ENCODE results near the gene SMCHD1.

SMCHD1 gene

DNA sequence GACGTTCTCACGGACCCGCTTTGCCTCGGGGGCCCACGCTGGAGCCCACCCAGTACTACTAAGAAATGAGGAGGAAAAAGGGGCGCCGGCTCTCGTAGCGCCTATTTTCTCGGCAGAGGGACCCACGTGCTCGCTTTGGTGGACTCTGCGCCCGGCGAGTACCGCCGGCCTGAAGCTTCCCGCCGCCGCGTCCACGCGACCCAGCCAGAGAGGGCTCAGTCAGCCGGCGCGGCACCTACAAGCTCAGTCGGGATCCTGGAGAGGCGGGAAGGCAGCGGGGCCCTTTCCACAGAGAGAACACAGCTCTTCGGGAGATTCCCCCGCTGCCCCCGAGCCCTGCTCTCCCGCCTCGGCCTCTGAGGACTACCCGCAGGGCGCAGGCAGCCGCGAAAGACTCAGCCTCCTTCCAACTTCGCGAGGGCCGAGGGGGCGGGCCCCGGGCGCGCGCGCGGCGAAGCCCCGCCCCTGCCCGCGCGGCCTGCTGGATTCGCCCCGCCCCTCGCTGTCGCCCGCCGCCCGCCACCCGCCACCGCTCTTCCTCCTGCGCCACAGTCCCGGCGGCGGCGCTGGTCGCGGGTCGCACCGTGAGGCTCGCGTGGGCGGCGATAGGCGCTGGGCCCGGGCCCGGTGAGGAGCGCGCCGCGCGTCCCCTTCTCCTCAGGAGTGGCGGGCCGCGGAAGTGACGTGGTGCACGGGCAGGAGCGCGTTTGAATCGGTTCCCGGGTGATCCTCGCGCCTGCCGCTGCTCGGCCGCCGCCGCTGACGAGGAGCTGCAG lies at the start of gene SMCHD1:
SMCHD1 (plus strand) TSS at position 549 of the 776 bp plus-strand sequence. CDS start 350 bp downstream, outside the sequence.
- no peak for DNase-seq (ENCODE audit: low read depth)

DNA sequence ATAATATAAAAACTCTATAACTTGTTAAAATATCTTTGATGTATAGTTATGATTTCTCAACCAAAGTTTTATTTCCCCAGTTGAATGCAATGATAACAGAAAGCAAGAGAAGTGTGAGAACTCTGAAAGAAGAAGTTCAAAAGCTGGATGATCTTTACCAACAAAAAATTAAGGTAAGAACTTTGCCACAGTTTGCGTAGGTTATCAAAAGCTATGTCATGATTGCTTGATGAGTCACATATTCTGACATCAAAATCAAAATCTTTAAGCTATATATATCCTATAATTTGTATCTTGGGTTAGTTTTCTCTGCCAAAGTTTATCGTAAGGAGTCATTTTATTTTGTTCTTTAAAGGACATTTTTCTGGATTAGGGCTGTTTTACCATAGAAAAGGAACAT lies 49.2 kb upstream of the SMCHD1 start:
- no peak for DNase-seq (ENCODE audit: low read depth)

DNA sequence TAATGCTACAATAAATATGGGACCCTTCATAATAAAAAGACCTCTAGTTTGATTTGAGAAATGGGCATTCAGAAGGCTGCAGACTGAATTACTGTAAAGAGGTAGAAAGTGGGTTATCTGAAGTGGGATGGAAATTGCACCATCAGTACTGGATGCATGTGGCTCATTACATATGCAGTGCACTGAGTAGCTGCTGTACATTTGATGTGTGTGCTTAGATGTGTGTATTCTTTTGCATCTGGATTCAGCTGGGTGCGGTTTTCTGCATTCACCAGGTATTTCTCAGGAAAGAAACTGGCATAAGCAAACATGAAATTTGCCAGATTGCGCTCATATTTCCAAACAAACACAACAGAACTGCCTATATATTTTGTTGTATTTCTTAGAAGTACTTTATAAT lies 45.9 kb upstream of the SMCHD1 start:
- no peak for DNase-seq (ENCODE audit: low read depth)

DNA sequence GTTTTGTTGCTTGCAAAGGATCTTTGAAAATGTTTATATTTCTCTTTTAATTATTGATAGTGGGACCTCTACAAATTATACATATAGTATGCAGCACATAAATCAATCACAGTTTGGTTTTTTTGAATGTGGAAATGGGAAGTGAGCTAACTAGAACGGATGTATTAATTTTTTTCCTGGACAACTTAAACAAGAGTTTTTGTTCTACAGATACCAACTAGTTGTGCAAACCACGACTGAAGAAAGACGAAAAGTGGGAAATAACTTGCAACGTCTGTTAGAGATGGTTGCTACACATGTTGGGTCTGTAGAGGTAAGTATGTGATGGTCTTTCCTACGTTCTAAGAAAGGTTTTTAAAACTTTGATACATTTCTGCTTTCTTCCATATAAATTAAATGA lies 45.0 kb upstream of the SMCHD1 start:
- DNase-seq (ENCODE audit: low read depth) = no peak

DNA sequence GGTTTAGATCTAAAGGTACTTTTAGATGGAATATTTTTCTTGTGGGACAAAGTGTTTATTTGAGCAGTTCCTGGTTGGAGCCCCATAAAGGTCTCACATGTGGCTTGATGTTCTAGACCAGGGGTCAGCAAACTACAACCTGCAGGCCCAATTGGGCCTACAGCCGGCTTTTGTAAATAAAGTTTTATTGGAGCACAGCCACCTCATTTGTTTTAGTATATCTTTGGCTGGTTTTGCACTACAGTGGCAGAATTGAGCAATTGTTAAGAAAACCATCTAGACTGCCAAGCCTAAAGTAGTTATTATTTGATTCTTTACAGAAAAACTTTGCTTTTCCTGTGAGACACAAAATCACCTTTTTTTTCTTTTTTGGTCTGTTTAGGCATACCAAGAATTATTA lies 42.5 kb upstream of the SMCHD1 start:
- DNase-seq (ENCODE audit: low read depth) = no peak

- DNase-seq (ENCODE audit: low read depth) = no peak
These were observed 38.0 kb upstream of the SMCHD1 start for GRCh38 chr18:2617401-2617998.

- DNase-seq (ENCODE audit: low read depth) = no peak
These were observed 37.5 kb upstream of the SMCHD1 start for GRCh38 chr18:2618009-2618408.

DNA sequence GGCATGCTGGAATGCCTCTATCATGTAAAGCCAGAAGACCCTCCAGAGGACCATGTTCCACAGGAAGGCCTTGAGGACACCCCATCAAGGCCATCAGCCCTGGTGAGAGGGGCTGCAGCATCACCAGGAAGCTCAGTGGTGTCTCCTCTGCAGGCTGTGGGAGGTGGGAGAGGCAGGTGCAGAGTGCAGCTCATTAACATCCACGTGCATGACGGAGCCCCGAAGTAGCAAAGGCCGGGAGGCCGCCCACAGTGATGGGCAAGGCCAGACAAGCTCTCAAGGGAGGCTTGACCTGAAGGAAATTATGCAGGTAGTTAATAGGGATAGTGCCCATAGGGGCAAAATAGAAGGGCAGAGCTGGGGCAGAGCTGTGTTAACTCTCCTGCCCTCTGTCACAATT lies 30.3 kb upstream of the SMCHD1 start:
- no peak for DNase-seq (ENCODE audit: low read depth)

DNA sequence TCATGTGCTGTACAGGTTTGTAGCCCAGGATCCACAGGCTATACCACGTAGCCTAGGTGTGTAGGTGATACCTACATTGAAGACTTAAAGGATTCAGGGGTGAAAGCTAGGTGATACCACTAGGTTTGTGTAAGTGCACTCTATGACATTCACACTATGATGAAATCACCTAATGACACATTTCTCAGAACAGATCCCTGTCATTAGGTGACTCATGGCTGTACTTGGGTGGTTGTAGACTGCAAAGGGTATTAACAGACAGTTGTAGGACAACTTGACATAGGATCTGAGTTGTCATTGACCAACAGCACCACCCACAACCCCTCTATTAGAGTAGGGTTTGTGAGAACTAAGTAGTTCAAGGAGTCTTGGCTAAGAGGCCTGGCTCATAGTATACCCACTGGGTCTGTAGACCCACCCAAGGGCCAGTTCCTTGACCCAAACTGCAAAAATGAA lies 27.7 kb upstream of the SMCHD1 start:
- no peak for DNase-seq (ENCODE audit: low read depth)

DNA sequence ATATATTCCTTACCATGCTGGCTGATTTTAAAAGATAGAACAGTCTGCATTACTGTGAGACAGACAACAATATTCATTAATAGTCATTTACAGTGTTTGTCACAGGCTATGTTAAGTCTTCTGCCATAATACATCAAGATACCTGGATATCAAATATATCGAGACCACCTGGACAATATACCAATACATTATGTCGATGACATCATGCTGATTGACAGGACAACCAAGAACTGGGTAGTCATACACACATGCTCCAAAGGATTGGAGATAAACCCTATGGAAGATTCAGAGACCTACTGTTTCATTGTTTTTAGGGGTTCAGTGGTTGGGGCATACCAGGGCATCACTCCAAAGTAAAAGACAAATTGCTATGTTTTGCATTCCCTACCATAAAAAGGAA lies 26.5 kb upstream of the SMCHD1 start:
- no peak for DNase-seq (ENCODE audit: low read depth)

DNA sequence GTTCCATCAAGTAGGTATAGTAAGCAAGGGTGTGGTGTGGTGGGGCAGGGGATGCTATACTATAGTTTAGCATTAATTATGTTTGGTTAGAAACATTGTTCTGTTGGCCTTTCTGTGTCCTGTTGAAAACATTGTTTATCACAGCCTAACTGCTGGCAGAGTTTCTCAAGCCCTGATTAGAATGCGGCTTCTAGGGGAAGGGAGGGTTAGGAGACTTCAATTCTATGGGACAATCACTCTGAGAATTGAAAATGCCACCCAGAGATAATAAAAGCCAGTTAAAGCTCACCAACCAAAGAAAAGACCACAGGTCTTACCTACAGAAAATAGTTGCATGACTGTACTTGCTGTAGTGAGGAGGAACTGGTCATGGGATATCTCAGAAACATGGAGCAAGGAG lies 19.9 kb upstream of the SMCHD1 start:
- no peak for DNase-seq (ENCODE audit: low read depth)

GRCh38 chr18:2636126-2636631 lies 19.3 kb upstream of the SMCHD1 start:
- DNase-seq (ENCODE audit: low read depth) = no peak

DNA sequence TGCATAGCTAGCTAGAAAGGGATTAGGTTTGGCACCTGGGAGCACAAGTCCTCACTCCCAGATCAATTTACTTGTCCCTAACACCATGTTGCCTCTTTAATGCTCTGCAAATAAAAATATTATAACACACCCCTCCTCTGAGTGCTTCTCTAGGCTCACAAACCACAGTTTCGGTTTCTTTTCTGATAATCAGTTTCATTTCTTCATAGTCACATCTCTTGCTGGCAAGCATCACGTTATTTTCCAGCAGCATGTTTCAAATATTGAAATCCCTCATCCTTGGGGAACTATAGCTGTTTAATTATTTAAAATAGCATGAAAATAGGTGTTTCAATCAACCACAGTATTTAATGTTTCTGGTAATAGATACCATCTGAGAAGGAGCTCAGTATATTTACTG lies 13.9 kb upstream of the SMCHD1 start:
- DNase-seq (ENCODE audit: low read depth) = no peak

DNA sequence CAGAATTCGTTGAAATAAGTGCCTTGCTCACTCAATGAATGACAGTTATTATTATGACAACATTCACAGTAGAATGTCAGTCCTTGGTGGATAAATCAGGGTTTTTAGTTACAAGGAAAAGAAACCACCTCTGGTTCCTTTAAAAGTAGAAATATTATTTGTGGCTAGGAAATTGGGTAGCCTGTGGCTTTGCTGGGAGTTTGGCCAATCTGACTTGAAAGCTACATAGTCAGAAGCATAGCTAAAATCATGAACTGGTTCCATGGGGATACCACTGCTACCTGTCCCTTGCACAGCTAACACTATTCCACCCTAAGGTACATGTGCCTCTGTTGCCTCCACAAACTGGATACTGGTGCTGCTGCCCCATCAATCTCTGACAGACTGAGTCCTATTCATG lies 12.8 kb upstream of the SMCHD1 start:
- no peak for DNase-seq (ENCODE audit: low read depth)

DNA sequence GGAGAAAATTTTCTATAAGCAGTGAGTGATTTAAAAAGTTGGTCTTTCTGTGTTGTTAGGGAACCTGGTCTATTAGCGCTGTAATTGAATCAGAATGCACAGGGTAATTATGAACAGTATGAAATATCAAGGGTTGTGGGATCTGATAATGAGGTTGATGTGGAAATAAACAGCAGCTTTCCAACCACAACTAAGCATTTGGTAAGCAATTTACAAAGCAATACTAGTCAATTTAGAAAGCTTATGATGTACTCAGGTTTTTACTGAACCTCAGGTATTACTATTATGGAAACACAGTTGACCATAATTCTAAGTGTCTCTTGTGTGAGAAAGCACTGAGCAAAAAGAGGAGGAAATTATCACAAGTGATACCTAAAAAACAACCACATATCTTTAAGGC lies 11.0 kb upstream of the SMCHD1 start:
- DNase-seq (ENCODE audit: low read depth) = no peak

- DNase-seq (ENCODE audit: low read depth) = no peak
These were observed 3.5 kb upstream of the SMCHD1 start for GRCh38 chr18:2651981-2652380.

- no peak for DNase-seq (ENCODE audit: low read depth)
These were observed 2.1 kb upstream of the SMCHD1 start for GRCh38 chr18:2653467-2653866.

DNA sequence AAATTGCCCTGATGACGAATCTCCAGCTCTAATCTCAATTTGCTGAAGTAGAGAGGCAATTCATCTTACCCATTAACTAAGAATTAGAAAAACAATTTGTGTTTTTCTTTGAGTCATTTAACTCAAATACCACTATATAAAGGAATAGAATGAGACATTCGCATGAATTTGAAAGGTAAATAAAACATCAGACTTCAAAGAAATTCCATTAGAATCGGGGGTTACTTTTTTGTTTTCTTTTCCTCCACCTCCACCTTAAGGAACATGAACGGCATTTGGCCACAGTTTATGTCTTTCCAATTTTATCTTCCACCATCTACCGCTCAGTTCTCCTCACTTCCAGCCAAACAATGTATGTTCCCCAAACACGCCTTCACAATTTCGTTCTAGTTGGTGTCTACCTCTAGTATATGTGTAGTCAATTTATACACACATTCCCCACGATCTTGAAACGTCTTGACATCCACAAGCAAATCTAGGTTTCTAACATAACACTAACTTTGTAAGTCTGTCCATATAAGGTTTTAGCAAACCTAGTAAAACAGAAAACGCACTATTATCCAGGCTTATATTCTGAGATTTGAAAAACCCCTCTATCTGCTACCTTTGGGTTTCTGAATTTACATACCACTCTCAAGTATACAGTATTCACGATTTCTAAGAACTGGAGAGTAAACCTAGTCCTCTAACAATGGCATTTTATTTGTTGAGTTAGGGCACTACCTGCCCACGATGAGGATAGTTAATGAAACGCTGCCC lies 1.2 kb upstream of the SMCHD1 start:
- DNase-seq (ENCODE audit: low read depth) = no peak

DNA sequence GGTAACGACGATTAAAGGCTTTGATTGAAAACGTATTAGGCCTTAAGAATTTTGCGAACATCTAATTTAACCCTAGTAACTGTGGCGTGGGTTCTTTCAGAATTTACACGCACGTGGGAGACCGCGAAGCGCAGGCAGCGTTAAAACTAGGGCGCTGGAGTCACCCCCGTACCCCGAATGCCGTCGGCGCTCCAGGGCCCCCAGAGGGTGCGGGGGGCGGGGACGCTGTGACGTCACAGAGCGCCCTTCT lies 673 bp upstream of the SMCHD1 start:
- DNase-seq (ENCODE audit: low read depth) = no peak

GRCh38 chr18:2655954-2656236 lies 369 bp downstream of the SMCHD1 start:
- no peak for DNase-seq (ENCODE audit: low read depth)

- no peak for DNase-seq (ENCODE audit: low read depth)
These were observed 883 bp downstream of the SMCHD1 start for GRCh38 chr18:2656237-2656980.

DNA sequence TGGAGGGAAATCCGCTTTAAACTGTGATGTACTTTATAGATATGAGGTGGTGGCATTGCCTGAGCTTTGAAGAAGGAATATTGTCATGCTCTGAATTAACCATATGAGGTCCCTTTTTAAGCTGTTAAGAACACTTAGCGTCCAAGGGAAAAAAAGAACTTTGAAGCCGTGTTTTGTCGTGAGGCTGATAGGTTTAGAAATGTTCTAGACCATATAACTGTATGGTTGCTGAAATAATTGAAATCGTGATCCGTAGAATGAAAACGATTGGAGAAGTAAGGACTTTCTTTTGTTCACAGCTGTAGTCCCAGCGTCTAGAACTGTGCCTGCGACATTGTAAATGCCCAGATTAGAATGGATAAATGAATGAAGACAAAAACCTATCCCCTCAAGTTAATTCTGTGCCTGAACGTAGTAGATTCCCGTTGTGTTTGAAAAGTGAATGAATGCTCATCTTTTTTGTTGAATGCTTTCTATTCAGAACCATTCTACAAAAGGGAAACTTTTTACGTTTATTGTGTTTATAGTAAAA lies 1.5 kb downstream of the SMCHD1 start:
- DNase-seq (ENCODE audit: low read depth) = no peak
